GM12801 (cell line): ENCODE measurements around the gene MMP17.

Source experiments
- TF ChIP-seq, protein P1 (sequence below): IDR thresholded peaks from one replicate; pipeline ENCODE4 v1.5.1; 2011; ENCODE audit warnings: control low read depth; ENCODE audit not compliant: insufficient read length; ENCODE audit errors: extremely low read depth

The MMP17 gene

DNA sequence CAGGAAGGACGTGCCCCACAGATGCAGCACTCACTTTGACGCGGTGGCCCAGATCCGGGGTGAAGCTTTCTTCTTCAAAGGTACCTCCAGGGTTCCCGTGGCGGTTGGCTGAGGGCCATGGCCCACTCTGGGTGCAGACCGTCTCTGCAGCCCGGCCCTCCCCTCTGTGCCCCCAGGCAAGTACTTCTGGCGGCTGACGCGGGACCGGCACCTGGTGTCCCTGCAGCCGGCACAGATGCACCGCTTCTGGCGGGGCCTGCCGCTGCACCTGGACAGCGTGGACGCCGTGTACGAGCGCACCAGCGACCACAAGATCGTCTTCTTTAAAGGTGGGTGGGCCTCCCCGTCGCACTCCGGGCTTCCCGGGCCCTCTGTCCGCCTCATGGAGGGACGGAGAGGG is 16.9 kb downstream of the MMP17 start:
- TF ChIP-seq, protein P1, sequence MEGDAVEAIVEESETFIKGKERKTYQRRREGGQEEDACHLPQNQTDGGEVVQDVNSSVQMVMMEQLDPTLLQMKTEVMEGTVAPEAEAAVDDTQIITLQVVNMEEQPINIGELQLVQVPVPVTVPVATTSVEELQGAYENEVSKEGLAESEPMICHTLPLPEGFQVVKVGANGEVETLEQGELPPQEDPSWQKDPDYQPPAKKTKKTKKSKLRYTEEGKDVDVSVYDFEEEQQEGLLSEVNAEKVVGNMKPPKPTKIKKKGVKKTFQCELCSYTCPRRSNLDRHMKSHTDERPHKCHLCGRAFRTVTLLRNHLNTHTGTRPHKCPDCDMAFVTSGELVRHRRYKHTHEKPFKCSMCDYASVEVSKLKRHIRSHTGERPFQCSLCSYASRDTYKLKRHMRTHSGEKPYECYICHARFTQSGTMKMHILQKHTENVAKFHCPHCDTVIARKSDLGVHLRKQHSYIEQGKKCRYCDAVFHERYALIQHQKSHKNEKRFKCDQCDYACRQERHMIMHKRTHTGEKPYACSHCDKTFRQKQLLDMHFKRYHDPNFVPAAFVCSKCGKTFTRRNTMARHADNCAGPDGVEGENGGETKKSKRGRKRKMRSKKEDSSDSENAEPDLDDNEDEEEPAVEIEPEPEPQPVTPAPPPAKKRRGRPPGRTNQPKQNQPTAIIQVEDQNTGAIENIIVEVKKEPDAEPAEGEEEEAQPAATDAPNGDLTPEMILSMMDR = no peak

DNA sequence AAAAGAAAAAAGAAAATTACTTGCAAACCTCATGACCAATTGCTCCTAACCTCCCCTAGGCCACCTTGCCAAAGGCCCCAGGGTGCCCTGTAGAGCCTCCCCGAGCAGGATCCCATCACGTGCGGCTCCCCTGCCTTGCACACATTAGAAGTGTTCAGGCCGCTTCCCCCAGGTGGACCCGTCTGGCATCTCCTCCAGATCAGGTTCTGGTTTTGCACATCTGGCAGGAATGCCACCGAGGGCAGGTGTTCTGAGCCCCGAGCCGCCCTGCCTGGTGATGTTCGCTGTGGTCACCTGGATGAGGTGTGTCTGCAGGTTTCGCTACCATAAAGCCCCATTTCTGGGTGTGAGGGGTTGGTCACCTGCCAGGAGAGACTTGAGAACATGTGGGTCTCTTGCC is 19.3 kb downstream of the MMP17 start:
- TF ChIP-seq, protein P1 = no peak

DNA sequence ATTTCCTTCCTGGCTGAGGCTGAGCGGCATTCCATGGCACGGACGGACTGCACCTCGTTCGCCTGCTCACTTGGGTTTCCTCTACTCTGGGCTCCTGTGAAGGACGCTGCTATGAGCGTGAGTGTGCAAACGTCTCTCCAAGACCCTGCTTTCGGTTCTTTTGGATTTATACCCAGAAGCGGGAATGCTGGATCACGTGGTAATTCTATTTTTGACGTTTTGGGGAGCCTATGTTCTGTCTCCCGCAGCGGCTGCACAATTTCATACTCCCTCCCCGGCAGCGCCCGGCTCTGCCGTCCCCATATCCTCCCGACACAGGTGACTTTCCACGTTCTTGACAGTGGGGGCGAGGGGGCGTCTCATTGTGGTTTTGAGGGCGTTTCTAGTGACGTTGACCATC is 20.6 kb downstream of the MMP17 start:
- TF ChIP-seq, protein P1 = no peak

DNA sequence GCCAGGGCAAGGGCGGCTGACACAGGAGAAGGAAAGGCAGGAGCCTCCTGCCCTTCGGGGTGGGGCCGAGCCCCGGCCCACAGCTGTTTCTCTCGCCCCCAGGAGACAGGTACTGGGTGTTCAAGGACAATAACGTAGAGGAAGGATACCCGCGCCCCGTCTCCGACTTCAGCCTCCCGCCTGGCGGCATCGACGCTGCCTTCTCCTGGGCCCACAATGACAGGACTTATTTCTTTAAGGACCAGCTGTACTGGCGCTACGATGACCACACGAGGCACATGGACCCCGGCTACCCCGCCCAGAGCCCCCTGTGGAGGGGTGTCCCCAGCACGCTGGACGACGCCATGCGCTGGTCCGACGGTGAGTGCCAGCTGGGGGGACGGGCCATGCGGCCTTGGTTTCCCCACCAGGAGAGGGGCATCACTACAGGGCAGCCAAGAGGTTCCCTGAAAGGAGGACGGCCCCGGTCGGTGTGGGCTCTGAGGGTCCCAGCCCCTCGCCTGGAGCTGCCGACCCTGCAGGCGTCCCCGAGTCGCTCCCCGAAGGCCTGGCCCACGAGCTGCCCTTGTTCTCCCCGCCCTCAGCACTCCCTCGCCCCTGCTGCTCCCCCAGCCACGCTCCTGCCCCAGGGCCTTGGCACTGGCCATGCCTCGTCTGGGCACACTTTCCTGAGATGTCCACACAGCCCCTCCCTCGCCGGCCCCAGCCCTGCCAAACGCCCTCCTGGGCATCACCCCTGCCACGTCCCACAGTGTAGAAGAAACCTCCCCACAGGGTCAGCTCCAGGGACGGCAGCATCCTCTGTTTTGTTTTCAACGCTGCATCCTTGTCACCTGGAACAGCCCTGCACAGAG is 21.7 kb downstream of the MMP17 start:
- TF ChIP-seq, protein P1 = no peak

DNA sequence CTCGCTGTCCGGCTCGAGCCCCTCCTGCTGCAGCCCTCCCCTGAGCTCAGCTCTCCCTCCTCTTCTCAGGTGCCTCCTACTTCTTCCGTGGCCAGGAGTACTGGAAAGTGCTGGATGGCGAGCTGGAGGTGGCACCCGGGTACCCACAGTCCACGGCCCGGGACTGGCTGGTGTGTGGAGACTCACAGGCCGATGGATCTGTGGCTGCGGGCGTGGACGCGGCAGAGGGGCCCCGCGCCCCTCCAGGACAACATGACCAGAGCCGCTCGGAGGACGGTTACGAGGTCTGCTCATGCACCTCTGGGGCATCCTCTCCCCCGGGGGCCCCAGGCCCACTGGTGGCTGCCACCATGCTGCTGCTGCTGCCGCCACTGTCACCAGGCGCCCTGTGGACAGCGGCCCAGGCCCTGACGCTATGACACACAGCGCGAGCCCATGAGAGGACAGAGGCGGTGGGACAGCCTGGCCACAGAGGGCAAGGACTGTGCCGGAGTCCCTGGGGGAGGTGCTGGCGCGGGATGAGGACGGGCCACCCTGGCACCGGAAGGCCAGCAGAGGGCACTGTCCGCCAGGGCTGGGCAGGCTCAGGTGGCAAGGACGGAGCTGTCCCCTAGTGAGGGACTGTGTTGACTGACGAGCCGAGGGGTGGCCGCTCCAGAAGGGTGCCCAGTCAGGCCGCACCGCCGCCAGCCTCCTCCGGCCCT is 22.8 kb downstream of the MMP17 start:
- TF ChIP-seq, protein P1 = no peak

DNA sequence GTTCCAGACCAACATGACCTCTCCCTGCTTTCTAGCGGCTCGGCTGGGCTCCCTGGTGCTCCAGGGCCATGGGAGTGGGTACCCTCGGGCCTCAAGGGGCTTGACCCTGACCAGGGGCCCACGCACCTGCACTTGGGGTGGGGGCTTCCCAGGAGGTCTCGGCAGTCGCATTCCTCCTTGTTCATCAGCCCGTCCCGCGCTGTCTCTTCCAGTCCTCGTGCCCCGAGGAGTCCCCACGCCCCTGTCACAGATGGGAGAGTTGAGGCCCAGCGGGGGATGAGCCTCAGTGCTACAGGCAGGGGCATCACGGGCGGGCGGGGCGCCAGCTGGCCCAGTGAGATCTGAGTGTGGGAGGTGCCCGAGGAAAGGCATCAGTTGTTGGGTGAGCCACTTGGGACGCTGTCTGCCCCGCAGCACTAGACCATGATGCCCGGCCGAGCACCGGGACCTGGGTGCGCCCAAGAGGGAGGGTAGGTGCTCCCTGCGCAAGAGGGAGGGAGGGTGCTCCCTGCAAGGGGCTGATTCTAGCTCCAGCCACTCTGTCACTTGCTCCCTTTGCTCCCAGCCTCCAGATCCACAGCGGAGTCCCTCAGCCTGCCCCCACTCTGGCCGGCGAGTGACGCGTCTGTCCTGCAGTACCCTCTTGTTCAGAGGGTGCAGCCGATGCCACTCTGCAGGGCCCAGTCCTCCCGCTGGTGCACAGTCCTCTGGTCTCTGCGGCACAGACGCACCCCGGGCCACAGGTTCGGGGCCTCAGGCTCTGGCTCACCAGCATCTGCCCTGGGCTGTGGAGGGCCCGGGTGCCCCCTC is 23.8 kb downstream of the MMP17 start:
- TF ChIP-seq, protein P1 = no peak

DNA sequence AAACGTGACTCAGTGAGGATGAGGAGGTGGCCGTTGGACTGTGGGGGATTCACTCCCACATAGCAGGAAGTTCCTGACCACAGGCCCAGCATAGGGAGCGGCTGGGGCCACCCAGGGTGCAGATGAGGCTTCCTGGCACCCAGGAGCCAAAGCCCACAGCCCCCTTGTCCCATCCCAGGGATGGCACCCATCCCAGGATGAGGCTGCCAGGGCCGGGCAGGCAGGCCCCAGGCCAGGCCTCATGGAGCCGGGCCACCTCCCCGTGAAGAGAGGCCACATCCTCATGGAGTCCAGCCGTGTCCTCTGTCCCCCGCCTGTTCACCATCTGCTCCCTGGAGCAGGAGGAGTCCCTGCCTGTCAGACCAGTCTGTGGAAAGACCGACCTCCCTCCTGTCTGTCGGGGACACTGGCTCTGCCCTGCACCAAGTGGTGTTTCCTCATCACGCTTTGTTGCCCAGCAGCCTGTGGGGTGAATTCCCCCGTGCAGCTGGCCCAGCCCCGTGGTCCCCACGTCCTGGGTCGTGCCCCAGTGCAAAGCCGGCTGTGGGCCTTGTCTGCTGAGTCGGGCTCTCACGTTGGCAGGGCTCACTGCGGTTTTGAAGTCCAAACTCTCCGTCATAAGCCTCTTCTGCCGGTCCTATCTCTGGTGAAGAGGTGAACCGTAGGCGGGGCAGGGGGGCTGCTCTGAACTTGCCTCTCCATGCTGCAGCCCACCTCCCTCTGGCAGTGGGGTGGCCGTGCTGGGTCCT is 24.5 kb downstream of the MMP17 start:
- TF ChIP-seq, protein P1 = no peak
